SK-N-SH (cell line): ENCODE results near the gene DND1. TPM values are rescaled to one million over a fixed set of nuclear protein-coding genes. Genes with fewer than 3 reads are reported as not detected.
"Not testable (repeated sequence)": the region's sequence is repeated elsewhere in the genome, so short reads cannot be mapped to it uniquely, and the experiment has no call there.

ENCODE experiments used
- CTCF ChIA-PET: fragments of 300-600, 350-600 bp; formaldehyde crosslinking; extraction: SDS; loops from one replicate; lab custom pipeline; 2021; lab: Yijun Ruan, JAX
- POLR2A ChIA-PET: fragments of 350-600 bp; sonication (Branson Sonifier 250); formaldehyde crosslinking; extraction: SDS; loops from one replicate; lab custom pipeline; 2020; ENCODE audit warnings: antibody characterized with exemption, inconsistent platforms; lab: Yijun Ruan, JAX
- DNase-seq: peaks from one replicate; pipeline ENCODE4 v3.0.0; 2012
- H2AFZ ChIP-seq: fragments of 200-600 bp; sonication (generic); 2 replicates; pipeline ENCODE4 v1.8.1; 2016; ENCODE audit warnings: antibody characterized with exemption, mild to moderate bottlenecking, low read depth
- H3F3A ChIP-seq: fragments of 200-600 bp; sonication (generic); replicated peaks from 2 replicates; pipeline ENCODE3; 2016; ENCODE audit warnings: antibody characterized with exemption, mild to moderate bottlenecking; ENCODE audit not compliant: insufficient read depth
- H3K27ac ChIP-seq, 2 experiments: fragments of 200-500 bp in 1 of 2; fragments of 200-600 bp in 1 of 2; sonication (Bioruptor generic) in 1 of 2; sonication (generic), shearing (Covaris generic) in 1 of 2; 2 replicates each; pipeline versions ENCODE4 v1.5.1 to v1.6.1; 2014 to 2016; ENCODE audit warnings: low read depth in 2 of 2, inconsistent platforms in 1 of 2, low read length in 1 of 2, mild to moderate bottlenecking in 1 of 2, mixed read lengths in 1 of 2
- H3K27me3 ChIP-seq: fragments of 200-600 bp; sonication (generic), shearing (Covaris generic); 2 replicates; pipeline ENCODE4 v1.6.1; 2016; ENCODE audit warnings: mixed run types; ENCODE audit not compliant: insufficient read depth
- H3K36me3 ChIP-seq, 2 experiments: fragments of 200-500 bp in 1 of 2; fragments of 200-600 bp in 1 of 2; sonication (Bioruptor generic) in 1 of 2; sonication (generic) in 1 of 2; replicated peaks in 1 of 2; 2 replicates each; pipeline versions ENCODE3 to v1.5.1; 2014 to 2016; ENCODE audit warnings: low read length in 1 of 2, mild to moderate bottlenecking in 1 of 2; ENCODE audit not compliant: insufficient read depth in 2 of 2, control insufficient read depth in 1 of 2
- H3K4me1 ChIP-seq, 2 experiments: fragments of 200-500 bp in 1 of 2; fragments of 200-600 bp in 1 of 2; sonication (Bioruptor generic) in 1 of 2; sonication (generic), shearing (Covaris generic) in 1 of 2; 2 replicates each; pipeline versions ENCODE4 v1.5.1 to v1.6.1; 2014 to 2016; ENCODE audit warnings: low read depth in 1 of 2, low read length in 1 of 2, mixed run types in 1 of 2; ENCODE audit not compliant: insufficient read depth in 2 of 2, control insufficient read depth in 1 of 2
- H3K4me2 ChIP-seq: fragments of 200-600 bp; sonication (generic), shearing (Covaris generic); 2 replicates; pipeline ENCODE4 v1.6.1; 2017; ENCODE audit warnings: mixed run types
- H3K4me3 ChIP-seq, 2 experiments: fragments of 200-500 bp in 1 of 2; fragments of 200-600 bp in 1 of 2; sonication (Bioruptor generic) in 1 of 2; sonication (generic), shearing (Covaris generic) in 1 of 2; 2 replicates each; pipeline versions ENCODE4 v1.5.1 to v1.8.1; 2014 to 2016; ENCODE audit warnings: low read depth in 2 of 2, inconsistent platforms in 1 of 2, low read length in 1 of 2, mild to moderate bottlenecking in 1 of 2, mixed read lengths in 1 of 2, moderate library complexity in 1 of 2
- H3K79me2 ChIP-seq: fragments of 200-600 bp; sonication (generic); 2 replicates; pipeline ENCODE4 v1.8.1; 2017; ENCODE audit warnings: mild to moderate bottlenecking; ENCODE audit not compliant: insufficient read depth
- H3K9ac ChIP-seq: fragments of 200-600 bp; sonication (generic); 2 replicates; pipeline ENCODE4 v1.6.1; 2017; ENCODE audit warnings: mixed run types
- H3K9me2 ChIP-seq: fragments of 200-600 bp; sonication (generic); 2 replicates; pipeline ENCODE4 v1.6.1; 2017; ENCODE audit warnings: mixed run types
- H3K9me3 ChIP-seq: fragments of 200-600 bp; sonication (generic); 2 replicates; pipeline ENCODE4 v1.6.1; 2017; ENCODE audit warnings: mixed run types, mild to moderate bottlenecking, moderate library complexity
- H4K20me1 ChIP-seq: fragments of 200-600 bp; sonication (generic); 2 replicates; pipeline ENCODE4 v1.6.1; 2017; ENCODE audit warnings: mild to moderate bottlenecking, mixed run types; ENCODE audit not compliant: insufficient read depth
- CHD2 ChIP-seq: fragments of 150-350 bp; IDR thresholded peaks from 2 replicates; pipeline ENCODE4 v1.6.1; 2018; ENCODE audit warnings: low read length; ENCODE audit not compliant: partially characterized antibody
- CTCF ChIP-seq: fragments of 200-600 bp; sonication (generic); IDR thresholded peaks from 2 replicates; pipeline ENCODE4 v1.6.1; 2017; ENCODE audit warnings: antibody characterized with exemption, mild to moderate bottlenecking, moderate library complexity
- ELF1 ChIP-seq: IDR thresholded peaks from 2 replicates; pipeline ENCODE4 v1.4.0; 2012
- EP300 ChIP-seq, 2 experiments: IDR thresholded peaks; 2 replicates each; pipeline versions ENCODE4 v1.4.0 to v1.6.1; 2012; ENCODE audit warnings: borderline replicate concordance in 1 of 2, low read depth in 1 of 2, low read length in 1 of 2
- GABPA ChIP-seq: IDR thresholded peaks from 2 replicates; pipeline ENCODE4 v1.4.0; 2012; ENCODE audit warnings: low read depth, mild to moderate bottlenecking
- GATA2 ChIP-seq: sonication (generic); formaldehyde crosslinking; IDR thresholded peaks from 2 replicates; pipeline ENCODE4 v1.5.0; 2020; ENCODE audit warnings: mild to moderate bottlenecking, missing genetic modification reagents
- IRF3 ChIP-seq: fragments of 150-350 bp; IDR thresholded peaks from 2 replicates; pipeline ENCODE4 v1.6.1; 2016; ENCODE audit warnings: mild to moderate bottlenecking, low read depth, low read length
- MEF2A ChIP-seq: IDR thresholded peaks from 2 replicates; pipeline ENCODE4 v1.4.0; 2012; ENCODE audit warnings: low read depth, borderline replicate concordance
- NFIC ChIP-seq: IDR thresholded peaks from 2 replicates; pipeline ENCODE4 v1.4.0; 2012; ENCODE audit warnings: borderline replicate concordance
- PBX3 ChIP-seq: IDR thresholded peaks from 2 replicates; pipeline ENCODE4; 2012
- TCF12 ChIP-seq: IDR thresholded peaks from 2 replicates; pipeline ENCODE4 v1.4.0; 2012
- TEAD4 ChIP-seq: IDR thresholded peaks from 2 replicates; pipeline ENCODE4 v1.4.0; 2012; ENCODE audit warnings: mild to moderate bottlenecking, borderline replicate concordance; ENCODE audit not compliant: insufficient read depth
- ZBTB33 ChIP-seq: IDR thresholded peaks from 2 replicates; pipeline ENCODE4 v1.4.0; 2012; ENCODE audit warnings: low read depth, borderline replicate concordance
- WGBS: methylation state at CpG from one replicate; pipeline ENCODE4 v1.1.6; 2017; ENCODE audit warnings: low lambda C conversion rate; 5-methylcytosine and 5-hydroxymethylcytosine counted together
- polyA plus RNA-seq, 3 experiments: library from polyadenylated mRNA; depleted of rRNA; stranded (reverse); fragments of >200 nt; gene quantifications; 2 replicates each; pipeline ENCODE4 v1.2.3, GENCODE V29; 2012

Gene DND1
- polyA plus RNA-seq, 1 of the 3 experiments (the other 2 are of a cell fraction), result 1.2 TPM

GRCh38 chr5:140710899-140711552 lies 37.6 kb upstream of the DND1 start (continued):
- TF ChIP-seq EP300 (IDR thresholded peaks at IDR 0.05; ENCODE audit: borderline replicate concordance in 1 of 2, low read depth in 1 of 2, low read length in 1 of 2) (peak in 1 of 2 experiments; percentile 22; a peak in 1 of 4 replicates), NFIC (no peak), MEF2A (no peak), TEAD4 (peak; percentile 94), CHD2 (no peak), CTCF (no peak), IRF3 (no peak), TCF12 (no peak)

GRCh38 chr5:140708787-140709186 lies 35.4 kb upstream of the DND1 start:
- H3F3A ChIP-seq, result peaks cover 29% of the 10 kb centered on the region
- H3K9me3 ChIP-seq, H3K9ac ChIP-seq, H3K4me3 ChIP-seq, H3K27me3 ChIP-seq, POLR2A ChIA-PET, H2AFZ ChIP-seq, H3K4me1 ChIP-seq, H4K20me1 ChIP-seq, H3K27ac ChIP-seq, H3K9me2 ChIP-seq, H3K4me2 ChIP-seq, DNase-seq, H3K79me2 ChIP-seq: not testable (repeated sequence)
- H3K36me3 ChIP-seq, result peaks cover 30 to 37% of the 10 kb centered on the region in 2 experiments
- CTCF ChIA-PET, result interaction anchor here (1.2 kb wide), 1 partner anchor 11 kb away, joined by 3 read pairs; no protein-coding TSS in a partner anchor
- WGBS, result 92% methylated on average over 9 of the region's 9 CpGs

- POLR2A ChIA-PET, result interaction anchor here (0.7 kb wide), 1 partner anchor 17 kb away, joined by 3 read pairs; the partner anchor contains the start of genes HARS1 and HARS2
- WGBS, result 88% methylated on average over 4 of the region's 4 CpGs
- Histone ChIP-seq H3K9ac (no peak overlapping the region), H3K27ac (no peak overlapping the region), H3K4me3 (no peak overlapping the region), H4K20me1 (no peaks in the 10 kb centered on the region), H3K4me1 (peaks cover 0 to 3% of the 10 kb centered on the region in 2 experiments; a peak in 1 of 4 replicates), H3K4me2 (no peak overlapping the region), H3K36me3 (peaks cover 39 to 43% of the 10 kb centered on the region in 2 experiments), H3K79me2 (no peaks in the 10 kb centered on the region; the same call in 1 of the 2 replicates), H3K27me3 (no peaks in the 10 kb centered on the region), H3F3A (peaks cover 29% of the 10 kb centered on the region), H3K9me3 (no peaks in the 10 kb centered on the region)
- DNase-seq, result no peak
- no peak for TF ChIP-seq ZBTB33
- TF ChIP-seq NFIC, result no peak
- no peak for TF ChIP-seq GABPA
- TF ChIP-seq ELF1, result no peak
- no peak for TF ChIP-seq GATA2 (CRISPR knock-in tag)
- TF ChIP-seq PBX3, result no peak
- no peak for TF ChIP-seq TCF12
- TF ChIP-seq, all 33 proteins: peak for 0
- Histone ChIP-seq H3K9me2 (no peaks in the 10 kb centered on the region), H2AFZ (no peak overlapping the region)
- CTCF ChIA-PET, result interaction anchor here (1.0 to 1.2 kb wide), 3 partner anchors 12 to 161 kb away, joined by 3 read pairs; partner anchors contain the start of gene EIF4EBP3
Observed at GRCh38 chr5:140707812-140708211, 34.4 kb upstream of the DND1 start.
